WTC11 (cell line): ENCODE results near the gene MORC3. TPM values are rescaled to one million over a fixed set of nuclear protein-coding genes. Genes with fewer than 3 reads are reported as not detected.
A peak's percentile ranks its signal among the peaks of the same experiment; 100 is the strongest.

ENCODE experiments used
- ATAC-seq: fragments of 200-7000 bp; cut with Tn5 transposase; 2 replicates; pipeline ENCODE4 v1.10.0; 2021; ENCODE audit warnings: mild to moderate bottlenecking, moderate library complexity
- CTCF ChIA-PET: fragments of 300-600 bp; sonication (Branson Sonifier 250); formaldehyde crosslinking; loops from one replicate; lab custom pipeline; 2021; ENCODE audit warnings: antibody characterized with exemption; lab: Charles Lee
- POLR2A ChIA-PET: fragments of 350-600 bp; sonication (Branson Sonifier 250); formaldehyde crosslinking; loops from one replicate; lab custom pipeline; 2021; ENCODE audit warnings: antibody characterized with exemption; lab: Charles Lee
- DNase-seq: peaks from one replicate; pipeline ENCODE4 v3.0.0; 2021; ENCODE audit warnings: low spot score
- H3K27ac Mint-ChIP-seq: 2 replicates; pipeline ENCODE4 v1.8.0; 2021; ENCODE audit warnings: mixed read lengths
- H3K27me3 Mint-ChIP-seq: 2 replicates; pipeline ENCODE4 v1.8.0; 2021; ENCODE audit warnings: low read depth, mild to moderate bottlenecking, moderate library complexity, mixed read lengths
- H3K36me3 Mint-ChIP-seq: 2 replicates; pipeline ENCODE4 v1.8.0; 2021; ENCODE audit warnings: mixed read lengths
- H3K4me1 Mint-ChIP-seq: 2 replicates; pipeline ENCODE4 v1.8.0; 2022; ENCODE audit warnings: mixed read lengths
- H3K4me3 Mint-ChIP-seq: 2 replicates; pipeline ENCODE4 v1.8.0; 2021; ENCODE audit warnings: mild to moderate bottlenecking, moderate library complexity, mixed read lengths
- H3K9me3 Mint-ChIP-seq: 2 replicates; pipeline ENCODE4 v1.8.0; 2021; ENCODE audit warnings: mixed read lengths
- AR ChIP-seq: fragments of 250-450 bp; sonication (Bioruptor Pico); IDR thresholded peaks from 2 replicates; pipeline ENCODE4 v1.9.0; 2021; ENCODE audit warnings: mild to moderate bottlenecking
- ATF1 ChIP-seq: sonication (generic); formaldehyde crosslinking; IDR thresholded peaks from 2 replicates; pipeline ENCODE4 v1.8.1; 2023; ENCODE audit warnings: mild to moderate bottlenecking, moderate library complexity, missing genetic modification reagents
- ATF3 ChIP-seq: sonication (generic); formaldehyde crosslinking; conservative IDR thresholded peaks from 2 replicates; pipeline ENCODE4 v1.8.1; 2022; ENCODE audit warnings: mild to moderate bottlenecking, missing genetic modification reagents
- CDX4 ChIP-seq: fragments of 250-450 bp; sonication (Bioruptor Pico); IDR thresholded peaks from 2 replicates; pipeline ENCODE4 v1.9.0; 2021; ENCODE audit warnings: moderate library complexity, mild to moderate bottlenecking, inconsistent platforms, borderline replicate concordance
- E2F5 ChIP-seq: sonication (generic); formaldehyde crosslinking; IDR thresholded peaks from 2 replicates; pipeline ENCODE4 v1.8.1; 2022; ENCODE audit warnings: mild to moderate bottlenecking, moderate library complexity, missing genetic modification reagents
- NR1H2 ChIP-seq: sonication (generic); formaldehyde crosslinking; IDR thresholded peaks from 2 replicates; pipeline ENCODE4 v1.9.0; 2021; ENCODE audit warnings: mild to moderate bottlenecking, moderate library complexity, missing genetic modification reagents
- NR2C2 ChIP-seq: sonication (generic); formaldehyde crosslinking; IDR thresholded peaks from 2 replicates; pipeline ENCODE4 v1.8.0; 2022; ENCODE audit warnings: mild to moderate bottlenecking, missing genetic modification reagents
- PRDM15 ChIP-seq: sonication (generic); formaldehyde crosslinking; IDR thresholded peaks from 2 replicates; pipeline ENCODE4 v1.8.0; 2022; ENCODE audit warnings: missing genetic modification reagents
- PRRX2 ChIP-seq: fragments of 250-450 bp; sonication (Bioruptor Pico); IDR thresholded peaks from 2 replicates; pipeline ENCODE4 v1.8.0; 2021; ENCODE audit warnings: mild to moderate bottlenecking
- RORB ChIP-seq: fragments of 250-450 bp; sonication (Bioruptor Pico); IDR thresholded peaks from 2 replicates; pipeline ENCODE4 v1.9.0; 2021; ENCODE audit warnings: mild to moderate bottlenecking
- SP1 ChIP-seq: sonication (generic); formaldehyde crosslinking; conservative IDR thresholded peaks from 2 replicates; pipeline ENCODE4 v1.8.1; 2022; ENCODE audit warnings: missing genetic modification reagents
- TCF7 ChIP-seq: sonication (generic); formaldehyde crosslinking; IDR thresholded peaks from 2 replicates; pipeline ENCODE4 v1.8.0; 2022; ENCODE audit warnings: mild to moderate bottlenecking, low read depth, missing genetic modification reagents, moderate library complexity
- TEAD1 ChIP-seq: sonication (generic); formaldehyde crosslinking; IDR thresholded peaks from 2 replicates; pipeline ENCODE4 v1.8.0; 2022; ENCODE audit warnings: mild to moderate bottlenecking, missing genetic modification reagents
- TP53 ChIP-seq: sonication (generic); formaldehyde crosslinking; IDR thresholded peaks from 2 replicates; pipeline ENCODE4 v1.8.1; 2023; ENCODE audit warnings: mild to moderate bottlenecking, missing genetic modification reagents
- ZMAT4 ChIP-seq: fragments of 250-450 bp; sonication (Bioruptor Pico); IDR thresholded peaks from 2 replicates; pipeline ENCODE4 v1.9.0; 2021; ENCODE audit warnings: mild to moderate bottlenecking
- ZNF121 ChIP-seq: sonication (generic); formaldehyde crosslinking; IDR thresholded peaks from 2 replicates; pipeline ENCODE4 v1.8.0; 2023; ENCODE audit warnings: missing genetic modification reagents
- ZNF232 ChIP-seq: sonication (generic); formaldehyde crosslinking; IDR thresholded peaks from 2 replicates; pipeline ENCODE4 v1.8.0; 2022; ENCODE audit warnings: mild to moderate bottlenecking, missing genetic modification reagents
- ZNF423 ChIP-seq: fragments of 250-450 bp; sonication (Bioruptor Pico); IDR thresholded peaks from 2 replicates; pipeline ENCODE4 v2.1.2; 2022; ENCODE audit warnings: mild to moderate bottlenecking, moderate library complexity
- total RNA-seq: library from RNA; stranded (reverse); gene quantifications from 3 replicates; pipeline ENCODE4 v1.2.3, GENCODE V29; 2021

The MORC3 gene
- total RNA-seq, 1 experiment from 2014 or later = 15.9 TPM

GRCh38 chr21:36386031-36386642 lies 66.1 kb downstream of the MORC3 start:
- ChIA-PET CTCF (interaction anchor here (1.1 to 1.5 kb wide), 2 partner anchors 36 to 140 kb away, joined by 4 to 6 read pairs; no protein-coding TSS in a partner anchor), POLR2A (interaction anchor here (1.4 kb wide), 1 partner anchor 66 kb away, joined by 4 read pairs; the partner anchor contains the start of gene MORC3)
- no peak for TF ChIP-seq ZNF232
- TF ChIP-seq NR2C2 (CRISPR knock-in tag) = no peak
- TF ChIP-seq ZNF121 (CRISPR knock-in tag) = no peak
- TF ChIP-seq PRRX2 (CRISPR knock-in tag) = no peak
- TF ChIP-seq AR (CRISPR knock-in tag) = no peak
- no peak for TF ChIP-seq SP1 (CRISPR knock-in tag)
- no peak for TF ChIP-seq RORB (CRISPR knock-in tag)
- TF ChIP-seq PRDM15 (CRISPR knock-in tag) = no peak
- no peak for TF ChIP-seq CDX4 (CRISPR knock-in tag)
- no peak for TF ChIP-seq ATF1
- TF ChIP-seq TEAD1 = no peak
- no peak for TF ChIP-seq E2F5 (CRISPR knock-in tag)
- TF ChIP-seq ZNF423 (CRISPR knock-in tag) = no peak
- TF ChIP-seq ATF3 (CRISPR knock-in tag) = no peak
- no peak for TF ChIP-seq ZMAT4 (CRISPR knock-in tag)
- no peak for TF ChIP-seq TP53 (CRISPR knock-in tag)
- no peak for TF ChIP-seq TCF7
- no peak for TF ChIP-seq NR1H2 (CRISPR knock-in tag)
- no peak for DNase-seq
- peaks cover 15% of the 10 kb centered on the region for H3K36me3 Mint-ChIP-seq
- 0 out of 2 replicates have a peak overlapping the region, but pooled peaks have one; percentile 15 for H3K27ac Mint-ChIP-seq
- peaks cover 10% of the 10 kb centered on the region for H3K4me1 Mint-ChIP-seq
- no peak for ATAC-seq
- H3K4me3 Mint-ChIP-seq = peak overlapping the region; percentile 79
- no peaks in the 10 kb centered on the region; the same call in 1 of the 2 replicates for H3K27me3 Mint-ChIP-seq
- H3K9me3 Mint-ChIP-seq = peaks cover 2% of the 10 kb centered on the region; the same call in 1 of the 2 replicates
